ENCODE data around the gene MAN2A2.

GRCh38 chr15:90949979-90950675 is 47.0 kb downstream of the MAN2A2 start:
- TF ChIP-seq EZH2phosphoT487 (IDR thresholded peaks at IDR 0.05; ENCODE audit: insufficient read depth, low read depth) (no peak), EZH2 (IDR thresholded peaks at IDR 0.05; ENCODE audit: insufficient read depth, poor library complexity, severe bottlenecking) (no peak)

Data from GM23248 (cell line).